HG03025 (cell line): ENCODE measurements around the gene ACAP3.
"Not testable (repeated sequence)": the region's sequence is repeated elsewhere in the genome, so short reads cannot be mapped to it uniquely, and the experiment has no call there.

Source experiments
- ATAC-seq: cut with Tn5 transposase; IDR thresholded peaks from one replicate; pipeline ENCODE4 v1.9.1; 2021; ENCODE audit warnings: mild to moderate bottlenecking, moderate library complexity; ENCODE audit not compliant: unreplicated experiment, low FRiP score

The ACAP3 gene

DNA sequence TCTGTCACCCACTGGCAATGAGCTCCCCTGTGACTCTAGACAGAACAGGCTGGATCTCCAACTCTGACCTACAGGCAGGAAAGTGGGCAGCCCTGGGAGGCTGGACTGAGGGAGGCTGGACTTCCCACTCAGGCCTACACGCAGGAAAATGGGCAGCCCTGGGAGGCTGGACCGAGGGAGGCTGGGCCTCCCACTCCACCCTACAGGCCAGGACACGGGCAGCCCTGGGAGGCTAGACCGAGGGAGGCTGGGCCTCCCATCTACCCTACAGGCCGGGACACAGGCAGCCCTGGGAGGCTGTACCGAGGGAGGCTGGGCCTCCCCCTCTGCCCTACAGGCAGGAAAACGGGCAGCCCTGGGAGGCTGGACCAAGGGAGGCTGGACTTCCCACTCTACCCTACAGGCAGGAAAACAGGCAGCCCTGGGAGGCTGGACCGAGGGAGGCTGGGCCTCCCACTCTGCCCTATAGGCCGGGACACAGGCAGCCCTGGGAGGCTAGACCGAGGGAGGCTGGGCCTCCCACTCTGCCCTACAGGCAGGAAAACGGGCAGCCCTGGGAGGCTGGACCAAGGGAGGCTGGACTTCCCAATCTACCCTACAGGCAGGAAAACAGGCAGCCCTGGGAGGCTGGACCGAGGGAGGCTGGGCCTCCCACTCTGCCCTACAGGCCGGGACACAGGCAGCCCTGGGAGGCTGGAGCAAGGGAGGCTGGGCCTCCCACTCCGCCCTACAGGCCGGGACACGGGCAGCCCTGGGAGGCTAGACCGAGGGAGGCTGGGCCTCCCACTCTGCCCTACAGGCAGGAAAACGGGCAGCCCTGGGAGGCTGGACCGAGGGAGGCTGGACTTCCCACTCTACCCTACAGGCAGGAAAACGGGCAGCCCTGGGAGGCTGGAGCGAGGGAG, 59.5 kb downstream of the ACAP3 start:
- ATAC-seq, result not testable (repeated sequence)

- no peak for ATAC-seq
These were observed 60.3 kb downstream of the ACAP3 start for GRCh38 chr1:1247341-1247913.

DNA sequence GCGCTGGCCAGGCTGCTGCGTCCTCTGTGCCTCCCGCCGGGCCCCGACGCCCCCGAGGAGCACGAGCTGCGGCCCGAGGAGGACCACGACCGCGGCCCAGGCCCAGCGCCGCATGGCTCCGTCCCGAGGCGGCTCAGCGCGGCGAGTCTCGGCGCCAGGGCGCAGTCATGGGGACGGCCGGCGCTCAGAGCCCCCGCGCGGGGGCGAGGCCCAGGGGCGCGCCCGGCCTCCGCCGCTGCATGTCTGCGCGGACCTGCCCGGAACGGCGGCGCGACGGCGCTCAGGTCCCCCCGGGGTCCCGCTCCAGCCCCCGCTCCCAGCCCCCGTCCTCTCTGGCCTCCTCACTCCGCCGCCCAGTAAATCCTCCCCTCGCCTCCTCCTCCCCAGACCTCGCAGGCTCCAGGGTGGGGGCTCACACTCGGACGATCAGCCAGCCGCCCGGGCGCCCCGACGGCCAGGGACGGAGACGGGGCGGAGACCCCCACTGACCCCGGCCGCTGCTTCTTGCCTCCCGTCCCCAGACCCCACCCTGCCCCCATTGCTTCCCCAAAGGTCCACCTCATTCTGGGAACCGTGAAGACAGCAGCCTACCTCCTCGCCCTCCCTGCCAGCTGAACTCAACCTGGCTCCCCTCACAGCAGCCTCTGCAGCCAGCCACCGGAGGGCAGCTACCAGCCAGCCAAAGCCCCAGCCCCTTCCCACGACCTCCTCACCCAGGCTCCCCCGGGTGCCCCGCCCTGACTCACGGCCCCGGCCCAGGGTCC, 61.0 kb downstream of the ACAP3 start, which contains the start of gene C1QTNF12:
Gene C1QTNF12 (minus strand): TSS at position 146 of the 764 bp plus-strand sequence. CDS start 32 bp downstream, at position 114.
- no peak for ATAC-seq

DNA sequence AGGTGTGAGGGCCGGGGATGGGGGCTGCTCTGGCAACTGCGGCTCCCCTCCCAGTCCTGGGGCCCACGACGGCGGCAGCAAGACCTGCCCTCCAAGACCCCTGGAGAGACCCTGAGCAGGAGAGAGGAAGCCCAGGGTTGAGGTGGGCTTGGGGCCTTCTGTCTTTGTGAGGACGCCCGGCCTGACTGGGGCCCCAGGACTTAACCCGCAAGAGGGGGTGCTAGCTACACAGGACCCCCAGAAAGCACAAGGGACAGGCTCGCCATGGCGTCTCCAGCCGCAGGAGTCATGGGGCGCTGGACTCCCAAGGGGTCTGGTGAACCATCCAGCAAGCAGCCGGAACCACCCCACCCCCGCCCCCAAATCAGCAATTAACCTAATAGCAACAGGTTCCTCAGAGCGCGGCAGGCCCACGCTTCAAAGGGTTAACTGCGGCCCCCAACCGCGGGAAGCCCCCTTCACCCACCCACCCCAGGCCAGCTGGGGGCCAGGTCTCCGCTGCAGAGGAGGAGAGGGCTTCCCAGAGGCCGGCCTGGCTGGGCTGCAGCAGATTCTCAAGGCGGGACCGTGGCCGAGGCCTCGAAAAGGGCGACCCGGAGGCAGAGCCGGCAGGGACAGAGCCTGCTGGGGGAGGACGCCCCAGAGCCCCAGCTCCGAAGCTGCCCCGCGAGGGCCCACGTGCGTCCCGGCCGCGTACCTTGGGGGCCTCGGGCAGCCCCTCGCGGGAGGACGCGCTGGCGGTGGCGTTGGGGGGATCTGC, 61.7 kb downstream of the ACAP3 start:
- ATAC-seq, result no peak

DNA sequence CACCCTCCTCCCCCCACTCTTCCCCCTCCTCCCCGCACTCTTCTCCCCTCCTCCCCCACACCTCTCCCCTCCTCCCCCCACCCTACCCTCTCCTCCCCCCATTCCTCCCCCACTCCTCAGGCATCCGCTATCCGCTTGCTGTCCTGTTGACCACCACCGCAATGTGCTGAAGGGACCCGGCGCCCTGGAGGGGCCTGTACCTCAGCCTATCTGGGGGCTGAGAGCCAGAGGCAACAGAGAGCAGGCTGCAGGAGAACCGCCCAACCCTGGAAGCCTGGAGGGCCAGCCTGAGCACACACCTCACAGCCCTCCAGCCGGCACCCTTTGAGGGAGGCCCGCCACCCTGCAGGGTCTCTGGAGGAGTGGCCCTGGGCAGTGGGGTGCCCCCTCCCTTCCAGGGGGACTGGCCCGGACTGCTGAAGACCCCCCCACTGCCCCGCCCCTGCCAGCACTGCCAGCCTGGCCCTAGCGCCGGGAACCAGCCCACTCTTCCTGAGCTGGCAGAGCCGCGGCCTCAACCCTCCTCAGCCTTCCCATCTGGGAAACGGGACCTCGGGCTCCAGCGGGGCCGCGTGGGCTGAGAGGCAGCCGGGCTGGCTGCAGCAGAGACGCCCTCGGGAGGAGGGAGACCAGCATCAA, 62.4 kb downstream of the ACAP3 start:
- ATAC-seq, result no peak

DNA sequence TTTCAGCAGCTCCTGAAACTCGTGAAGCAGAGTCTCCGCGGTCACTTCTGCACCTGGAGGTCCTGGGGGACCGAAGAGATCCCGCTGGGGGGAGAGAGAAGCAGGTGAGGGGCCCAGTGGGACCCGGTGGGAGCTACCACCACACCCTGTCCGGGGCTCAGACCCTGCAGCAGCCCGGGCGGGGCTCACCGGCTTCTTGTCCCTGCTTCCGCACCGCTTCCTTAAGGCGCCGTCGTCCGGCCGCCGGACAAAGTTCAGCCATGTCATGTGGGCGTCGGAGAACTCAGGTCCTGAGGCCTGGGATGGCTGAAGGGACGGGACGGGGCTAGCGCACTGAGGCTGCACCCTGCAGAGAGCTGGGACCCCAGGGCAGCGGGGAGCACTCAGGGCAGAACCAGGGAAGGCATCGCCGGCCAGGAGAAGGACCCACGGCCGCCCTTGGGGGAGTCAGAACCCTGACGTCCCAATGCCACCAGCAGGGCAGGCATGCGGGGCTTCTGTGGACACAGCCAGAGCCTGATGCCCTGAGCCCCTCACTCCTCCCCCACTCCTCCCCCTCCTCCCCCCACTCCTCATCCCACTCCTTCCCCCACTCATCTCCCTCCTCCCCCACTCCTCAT, 63.4 kb downstream of the ACAP3 start:
- no peak for ATAC-seq

- no peak for ATAC-seq
These were observed 63.9 kb downstream of the ACAP3 start for GRCh38 chr1:1243807-1244191.

DNA sequence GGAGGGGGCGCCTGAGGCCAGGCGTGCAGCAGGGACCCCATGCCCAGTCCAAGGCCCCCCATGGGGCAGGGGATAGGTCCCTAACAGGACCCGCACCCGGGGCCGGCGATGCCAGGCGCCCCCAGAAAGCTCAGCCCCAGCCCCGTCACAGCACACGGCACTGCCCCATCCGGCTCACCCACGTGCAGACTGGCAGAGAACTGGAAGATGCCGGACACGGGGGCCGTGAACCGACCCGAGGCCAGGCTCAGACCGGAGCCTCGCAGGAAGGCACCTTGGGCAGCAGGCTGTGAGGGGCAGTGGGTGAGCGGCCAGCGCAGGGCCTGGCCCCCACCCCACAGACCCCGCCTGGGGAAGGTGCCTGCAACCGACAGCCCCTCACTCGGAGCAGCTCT, 64.5 kb downstream of the ACAP3 start:
- ATAC-seq, result no peak

DNA sequence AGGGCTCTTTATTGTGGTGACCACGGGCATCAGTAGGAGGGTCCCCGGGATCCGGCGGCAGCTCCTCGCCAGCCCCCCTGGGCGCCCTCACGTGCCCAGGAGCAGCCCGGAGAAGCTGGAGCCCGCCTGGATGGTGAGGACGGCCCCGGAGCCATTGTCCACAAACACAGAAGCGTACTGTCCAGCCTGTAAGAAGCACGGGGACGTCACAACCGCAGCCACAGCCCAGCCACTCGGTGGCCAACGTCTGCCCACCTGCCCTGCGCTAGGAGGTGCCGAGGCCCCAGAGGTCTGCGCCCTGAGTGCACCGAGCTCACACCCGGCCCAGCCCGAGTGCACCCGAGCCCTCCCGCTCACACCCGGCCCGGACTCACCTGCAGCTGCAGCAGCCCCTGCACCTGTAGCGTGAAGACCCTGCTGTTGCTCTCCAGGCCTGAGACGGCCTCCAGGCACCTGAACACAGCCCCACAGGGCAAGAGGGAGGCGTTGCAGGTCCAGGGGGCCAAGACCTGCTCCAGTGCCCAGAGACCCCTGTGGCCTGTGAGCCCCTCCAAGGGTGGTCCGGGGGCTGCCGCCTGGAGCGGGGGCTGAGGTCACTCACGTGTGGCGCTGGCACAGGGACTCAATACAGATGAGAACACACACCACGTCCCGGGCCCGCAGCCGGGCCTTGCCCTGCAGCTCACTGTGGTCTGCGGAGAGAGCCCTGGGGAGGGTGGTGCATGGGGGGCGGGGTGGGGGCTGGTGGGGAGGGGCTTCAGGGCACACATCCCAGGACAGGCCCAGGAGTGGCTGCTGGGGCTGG, 65.1 kb downstream of the ACAP3 start:
- ATAC-seq, result no peak
